SK-N-MC (cell line): ENCODE data around the gene ELMO1.

Experiments used
- DNase-seq: peaks from one replicate; pipeline ENCODE4 v3.0.0-alpha.2; 2011; ENCODE audit warnings: low read depth, low spot score
- H3K27ac ChIP-seq: fragments of 200-600 bp; sonication (generic); 2 replicates; pipeline ENCODE4 v1.5.1; 2016; ENCODE audit warnings: mixed run types
- H3K36me3 ChIP-seq: fragments of 200-600 bp; sonication (generic); 2 replicates; pipeline ENCODE4 v1.6.1; 2017; ENCODE audit warnings: antibody characterized with exemption, low read length, mixed read lengths; ENCODE audit not compliant: insufficient read depth
- H3K4me3 ChIP-seq: fragments of 200-600 bp; sonication (generic); 2 replicates; pipeline ENCODE4 v1.5.1; 2016
- H3K9ac ChIP-seq: fragments of 200-600 bp; sonication (generic); 2 replicates; pipeline ENCODE4 v1.8.0; 2017; ENCODE audit warnings: mixed run types, mixed read lengths; ENCODE audit not compliant: insufficient read length
- H3K9me3 ChIP-seq: fragments of 200-600 bp; sonication (generic); 2 replicates; pipeline ENCODE4 v1.6.1; 2017; ENCODE audit warnings: low read depth, mild to moderate bottlenecking, antibody characterized with exemption, low read length, moderate library complexity, mixed read lengths
- EZH2 ChIP-seq: fragments of 200-600 bp; sonication (generic); IDR thresholded peaks from one replicate; pipeline ENCODE4 v1.6.1; 2017; ENCODE audit warnings: antibody characterized with exemption
- FOXP2 ChIP-seq: optimal IDR thresholded peaks from 2 replicates; pipeline ENCODE3; 2011; ENCODE audit warnings: mild to moderate bottlenecking, moderate library complexity; ENCODE audit not compliant: insufficient read depth; ENCODE audit errors: extremely low read length, control extremely low read depth
- POLR2AphosphoS5 ChIP-seq: IDR thresholded peaks from 2 replicates; pipeline ENCODE4 v1.6.1; 2012; ENCODE audit warnings: mild to moderate bottlenecking, low read depth, low read length, borderline replicate concordance

ELMO1 gene

DNA sequence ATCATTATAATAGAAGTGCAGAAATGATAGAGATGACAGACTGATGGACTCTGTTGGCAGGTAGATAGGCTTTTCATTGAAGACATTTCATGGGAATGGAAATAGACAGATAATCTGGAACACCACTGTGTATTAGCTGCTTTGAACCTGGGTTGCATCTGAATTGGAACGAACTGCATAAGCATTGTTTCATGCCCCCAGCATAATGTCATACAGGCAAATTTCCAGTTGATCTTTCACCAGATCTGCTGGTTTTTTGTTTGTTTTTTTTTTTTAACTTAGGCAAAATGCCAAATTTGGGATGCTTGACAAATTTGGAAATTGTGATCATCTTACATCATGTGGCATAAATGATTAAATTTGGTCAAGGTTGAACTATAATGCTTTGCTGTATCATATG is 552.2 kb downstream of the ELMO1 start:
- TF ChIP-seq POLR2AphosphoS5: no peak
- no peak for TF ChIP-seq FOXP2
- H3K27ac ChIP-seq: no peak overlapping the region
- no peaks in the 10 kb centered on the region for H3K9me3 ChIP-seq
- no peaks in the 10 kb centered on the region for H3K36me3 ChIP-seq
- H3K4me3 ChIP-seq: no peak overlapping the region
- no peak overlapping the region for H3K9ac ChIP-seq
- no peak for DNase-seq

DNA sequence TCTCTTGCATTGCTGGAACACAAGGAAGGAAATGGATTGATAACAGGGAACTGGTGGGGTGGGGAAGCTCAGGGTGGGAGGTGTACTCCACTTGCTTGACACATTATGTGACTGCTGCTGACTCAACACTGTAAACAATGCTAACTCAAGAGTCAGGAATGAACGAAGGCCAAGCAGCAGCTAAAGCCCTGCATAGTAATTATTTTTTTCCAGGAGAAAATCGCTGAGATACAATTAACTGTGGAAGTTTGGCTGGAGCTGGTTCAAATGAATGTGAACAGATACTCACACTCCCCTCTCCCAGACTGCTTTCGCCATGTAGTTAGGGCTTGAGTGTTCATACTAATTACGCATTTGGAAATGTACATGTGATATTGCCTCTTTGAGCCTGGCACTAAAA is 553.5 kb downstream of the ELMO1 start:
- TF ChIP-seq POLR2AphosphoS5 (no peak), EZH2 (no peak), FOXP2 (no peak)
- Histone ChIP-seq H3K9ac (no peak overlapping the region), H3K27ac (no peak overlapping the region), H3K9me3 (no peaks in the 10 kb centered on the region), H3K4me3 (no peak overlapping the region), H3K36me3 (no peaks in the 10 kb centered on the region)
- DNase-seq: no peak

- no peak for DNase-seq
- no peaks in the 10 kb centered on the region for H3K9me3 ChIP-seq
- TF ChIP-seq FOXP2: no peak
- TF ChIP-seq POLR2AphosphoS5: no peak
- no peak for TF ChIP-seq EZH2
- H3K27ac ChIP-seq: no peak overlapping the region
- no peaks in the 10 kb centered on the region for H3K36me3 ChIP-seq
- no peak overlapping the region for H3K4me3 ChIP-seq
- H3K9ac ChIP-seq: no peak overlapping the region
These were observed 554.5 kb downstream of the ELMO1 start for GRCh38 chr7:36894190-36894589.

- H3K36me3 ChIP-seq: no peaks in the 10 kb centered on the region
- H3K4me3 ChIP-seq: no peak overlapping the region
- no peaks in the 10 kb centered on the region for H3K9me3 ChIP-seq
- no peak for DNase-seq
- no peak overlapping the region for H3K9ac ChIP-seq
- TF ChIP-seq POLR2AphosphoS5 (no peak), FOXP2 (no peak), EZH2 (no peak)
- H3K27ac ChIP-seq: no peak overlapping the region
These were observed 559.5 kb downstream of the ELMO1 start for GRCh38 chr7:36889182-36889581.

GRCh38 chr7:36887969-36888368 is 560.7 kb downstream of the ELMO1 start:
- Histone ChIP-seq H3K9ac (no peak overlapping the region), H3K27ac (no peak overlapping the region), H3K36me3 (no peaks in the 10 kb centered on the region), H3K9me3 (no peaks in the 10 kb centered on the region), H3K4me3 (no peak overlapping the region)
- TF ChIP-seq POLR2AphosphoS5: no peak
- no peak for TF ChIP-seq FOXP2
- TF ChIP-seq EZH2: no peak
- no peak for DNase-seq

- Histone ChIP-seq H3K27ac (no peak overlapping the region), H3K36me3 (no peaks in the 10 kb centered on the region), H3K9me3 (no peaks in the 10 kb centered on the region), H3K4me3 (no peak overlapping the region), H3K9ac (no peak overlapping the region)
- DNase-seq: no peak
- TF ChIP-seq EZH2: no peak
- no peak for TF ChIP-seq FOXP2
- TF ChIP-seq POLR2AphosphoS5: no peak
These were observed 561.4 kb downstream of the ELMO1 start for GRCh38 chr7:36887233-36887632.

- no peak for TF ChIP-seq EZH2
- TF ChIP-seq FOXP2: no peak
- TF ChIP-seq POLR2AphosphoS5: no peak
- Histone ChIP-seq H3K9ac (no peak overlapping the region), H3K36me3 (no peaks in the 10 kb centered on the region), H3K27ac (no peak overlapping the region), H3K9me3 (no peaks in the 10 kb centered on the region), H3K4me3 (no peak overlapping the region)
- no peak for DNase-seq
These were observed 563.8 kb downstream of the ELMO1 start for GRCh38 chr7:36884910-36885309.

DNA sequence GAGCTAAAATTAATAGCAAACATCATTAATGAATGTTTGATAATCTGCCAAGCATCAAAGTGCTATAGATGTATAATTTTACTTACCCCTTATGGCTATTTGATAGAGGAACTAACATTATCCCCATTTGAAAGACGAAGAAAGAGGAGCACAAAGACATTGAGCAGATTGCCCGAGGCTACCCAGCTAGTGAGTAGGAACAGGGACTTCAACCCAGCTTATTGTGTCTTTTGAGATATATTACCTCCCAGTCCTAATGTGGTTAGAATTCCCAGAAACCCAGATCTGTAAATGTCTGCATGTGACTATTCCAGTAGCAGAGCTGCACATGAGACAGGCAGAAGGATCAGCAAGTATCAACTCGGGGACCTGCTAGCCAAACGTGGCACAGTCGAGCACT is 564.3 kb downstream of the ELMO1 start:
- DNase-seq: no peak
- no peaks in the 10 kb centered on the region for H3K9me3 ChIP-seq
- no peaks in the 10 kb centered on the region for H3K36me3 ChIP-seq
- no peak overlapping the region for H3K9ac ChIP-seq
- H3K27ac ChIP-seq: no peak overlapping the region
- no peak for TF ChIP-seq FOXP2
- no peak for TF ChIP-seq POLR2AphosphoS5
- TF ChIP-seq EZH2: no peak
- no peak overlapping the region for H3K4me3 ChIP-seq

DNA sequence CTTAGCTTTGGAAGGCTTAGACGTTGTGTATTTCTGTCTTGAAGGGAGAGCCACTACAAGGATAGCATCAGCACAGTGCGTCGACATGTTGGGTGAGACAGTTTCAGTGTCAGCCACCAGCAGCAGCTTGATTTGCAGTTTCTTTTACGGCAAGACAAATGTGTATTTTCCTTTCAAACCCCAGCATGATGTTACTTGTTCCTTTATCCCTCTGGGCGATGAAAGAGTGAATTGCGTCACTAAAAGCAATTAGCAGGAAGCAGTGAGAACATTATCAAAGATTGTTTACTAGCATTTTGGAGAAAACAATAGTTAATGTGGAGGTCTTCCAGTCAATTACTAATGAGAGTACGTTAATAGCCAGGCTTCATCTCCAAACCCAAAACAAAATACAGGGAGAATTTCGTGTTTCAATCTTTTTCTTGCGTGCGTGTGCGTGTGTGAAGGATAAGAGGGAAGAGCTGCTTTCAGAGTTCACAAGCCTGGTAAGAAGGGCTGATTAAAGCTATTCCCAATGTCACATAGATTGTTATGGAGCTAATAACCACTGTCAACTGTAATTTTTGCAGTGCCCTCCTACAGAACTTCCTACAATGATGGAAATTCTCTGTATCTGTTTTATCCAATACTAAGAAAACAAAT is 567.3 kb downstream of the ELMO1 start:
- TF ChIP-seq FOXP2: no peak
- TF ChIP-seq EZH2: no peak
- no peak for TF ChIP-seq POLR2AphosphoS5
- H3K9me3 ChIP-seq: no peaks in the 10 kb centered on the region
- no peak overlapping the region for H3K9ac ChIP-seq
- no peak overlapping the region for H3K27ac ChIP-seq
- DNase-seq: no peak
- H3K4me3 ChIP-seq: no peak overlapping the region
- no peaks in the 10 kb centered on the region for H3K36me3 ChIP-seq
